Measurements from ENCODE around the gene BPTF. TPM values are rescaled to one million over a fixed set of nuclear protein-coding genes. Genes with fewer than 3 reads are reported as not detected.
"Not testable (repeated sequence)": the region's sequence is repeated elsewhere in the genome, so short reads cannot be mapped to it uniquely, and the experiment has no call there.

BPTF gene
- polyA plus RNA-seq, 1 experiment: 34.8 TPM

GRCh38 chr17:67785504-67785903 lies 39.8 kb upstream of the BPTF start:
- H3K4me3 ChIP-seq (ENCODE audit: low read depth, low read length): no peak overlapping the region
- no peaks in the 10 kb centered on the region for H3K27me3 ChIP-seq (ENCODE audit: control insufficient read depth, insufficient read depth, low read length)
- no peak for TF ChIP-seq CTCF (IDR thresholded peaks at IDR 0.05; ENCODE audit: insufficient read depth, low read depth, low read length)
- ChIA-PET POLR2A (no interaction called here), CTCF (interaction anchor here (0.6 to 1.3 kb wide), 2 partner anchors 14 to 15 kb away, joined by 3 to 4 read pairs; no protein-coding TSS in a partner anchor)
- H3K36me3 ChIP-seq (ENCODE audit: control insufficient read depth, insufficient read depth, low read length): no peaks in the 10 kb centered on the region
- DNase-seq (ENCODE audit: low read depth): no peak

- POLR2A ChIA-PET: no interaction called here
- peak; percentile 9 for DNase-seq (ENCODE audit: low read depth)
- Histone ChIP-seq H3K36me3 (ENCODE audit: control insufficient read depth, insufficient read depth, low read length) (no peaks in the 10 kb centered on the region), H3K27me3 (ENCODE audit: control insufficient read depth, insufficient read depth, low read length) (no peaks in the 10 kb centered on the region), H3K4me3 (ENCODE audit: low read depth, low read length) (no peak overlapping the region)
- peak; percentile 78 for TF ChIP-seq CTCF (IDR thresholded peaks at IDR 0.05; ENCODE audit: insufficient read depth, low read depth, low read length)
- CTCF ChIA-PET: interaction anchor here (0.7 to 2.6 kb wide), 16 partner anchors 10 to 159 kb away, joined by 3 to 14 read pairs (median 4); partner anchors contain the start of gene BPTF
These were observed 24.8 kb upstream of the BPTF start for GRCh38 chr17:67800495-67800928.

GRCh38 chr17:67801626-67802175 lies 23.6 kb upstream of the BPTF start:
- H3K27me3 ChIP-seq (ENCODE audit: control insufficient read depth, insufficient read depth, low read length): no peaks in the 10 kb centered on the region
- TF ChIP-seq CTCF (IDR thresholded peaks at IDR 0.05; ENCODE audit: insufficient read depth, low read depth, low read length): no peak
- no peaks in the 10 kb centered on the region for H3K36me3 ChIP-seq (ENCODE audit: control insufficient read depth, insufficient read depth, low read length)
- ChIA-PET CTCF (no interaction called here), POLR2A (no interaction called here)
- DNase-seq (ENCODE audit: low read depth): no peak
- no peak overlapping the region for H3K4me3 ChIP-seq (ENCODE audit: low read depth, low read length)

- no peak overlapping the region for H3K4me3 ChIP-seq (ENCODE audit: low read depth, low read length)
- TF ChIP-seq CTCF (IDR thresholded peaks at IDR 0.05; ENCODE audit: insufficient read depth, low read depth, low read length): no peak
- DNase-seq (ENCODE audit: low read depth): no peak
- ChIA-PET POLR2A (no interaction called here), CTCF (interaction anchor here (2.0 to 3.2 kb wide), 2 partner anchors 10 to 14 kb away, joined by 12 to 14 read pairs; partner anchors contain the start of gene BPTF)
- H3K27me3 ChIP-seq (ENCODE audit: control insufficient read depth, insufficient read depth, low read length): peaks cover 3% of the 10 kb centered on the region; the same call in 1 of the 2 replicates
- H3K36me3 ChIP-seq (ENCODE audit: control insufficient read depth, insufficient read depth, low read length): no peaks in the 10 kb centered on the region
These were observed 14.8 kb upstream of the BPTF start for GRCh38 chr17:67810464-67810863.

GRCh38 chr17:67812380-67812779 lies 12.9 kb upstream of the BPTF start:
- POLR2A ChIA-PET: interaction anchor here (0.6 kb wide), 1 partner anchor 9 kb away, joined by 7 read pairs; no protein-coding TSS in a partner anchor
- not testable (repeated sequence) for H3K4me3 ChIP-seq (ENCODE audit: low read depth, low read length); H3K36me3 ChIP-seq (ENCODE audit: control insufficient read depth, insufficient read depth, low read length); H3K27me3 ChIP-seq (ENCODE audit: control insufficient read depth, insufficient read depth, low read length); DNase-seq (ENCODE audit: low read depth)
- CTCF ChIA-PET: interaction anchor here (1.7 kb wide), 1 partner anchor 12 kb away, joined by 4 read pairs; no protein-coding TSS in a partner anchor

GRCh38 chr17:67813803-67814180 lies 11.5 kb upstream of the BPTF start:
- CTCF ChIA-PET: interaction anchor here (1.1 to 3.0 kb wide), 2 partner anchors 11 to 14 kb away, joined by 4 to 12 read pairs; partner anchors contain the start of gene BPTF
- H3K36me3 ChIP-seq (ENCODE audit: control insufficient read depth, insufficient read depth, low read length): no peaks in the 10 kb centered on the region
- POLR2A ChIA-PET: no interaction called here
- H3K4me3 ChIP-seq (ENCODE audit: low read depth, low read length): no peak overlapping the region
- H3K27me3 ChIP-seq (ENCODE audit: control insufficient read depth, insufficient read depth, low read length): peaks cover 3% of the 10 kb centered on the region; the same call in 1 of the 2 replicates
- DNase-seq (ENCODE audit: low read depth): no peak
- no peak for TF ChIP-seq CTCF (IDR thresholded peaks at IDR 0.05; ENCODE audit: insufficient read depth, low read depth, low read length)

Data from BJ (cell line).